ENCODE data around the gene HES3.

Gene HES3

GRCh38 chr1:6199298-6200187 is 44.4 kb upstream of the HES3 start, which contains the start of gene RPL22:
Gene RPL22 (minus strand): TSS chr1:6199595. CDS start chr1:6199573, 22 bp downstream.
- TF ChIP-seq EZH2phosphoT487 (IDR thresholded peaks at IDR 0.05; ENCODE audit: borderline replicate concordance, low read length) (no peak), CTCF (IDR thresholded peaks at IDR 0.05; ENCODE audit: low read depth, low read length, poor library complexity, severe bottlenecking) (no peak)
- Histone ChIP-seq H3K4me1 (ENCODE audit: control insufficient read depth, low read length) (peaks cover 28% of the 10 kb centered on the region), H3K9me2 (replicated peaks; ENCODE audit: control insufficient read depth, low read length) (no peaks in the 10 kb centered on the region), H3K4me3 (ENCODE audit: low read length) (peak within 1 kb of the TSS; percentile 82), H3K27me3 (ENCODE audit: control insufficient read depth, low read length) (no peaks in the 10 kb centered on the region), H3K27ac (ENCODE audit: low read depth, low read length) (peak within 1 kb of the TSS; percentile 55), H4K20me1 (ENCODE audit: control insufficient read depth, insufficient read depth, low read depth, low read length) (peaks cover 14% of the 10 kb centered on the region; the same call in 1 of the 2 replicates), H3K36me3 (ENCODE audit: control insufficient read depth, low read length) (peaks cover 48% of the 10 kb centered on the region), H3F3A (ENCODE audit: control insufficient read depth, insufficient read depth) (peaks cover under 1% of the 10 kb centered on the region), H3K79me2 (ENCODE audit: control insufficient read depth, low read length) (peaks cover 57% of the 10 kb centered on the region), H3K9me3 (ENCODE audit: control insufficient read depth, insufficient read depth, low read length) (no peaks in the 10 kb centered on the region), H3K4me2 (ENCODE audit: low read length) (peak within 1 kb of the TSS; percentile 80)

- H4K20me1 ChIP-seq (ENCODE audit: control insufficient read depth, insufficient read depth, low read depth, low read length), result peaks cover 14% of the 10 kb centered on the region; the same call in 1 of the 2 replicates
- no peaks in the 10 kb centered on the region for H3K27me3 ChIP-seq (ENCODE audit: control insufficient read depth, low read length)
- no peaks in the 10 kb centered on the region for H3K9me3 ChIP-seq (ENCODE audit: control insufficient read depth, insufficient read depth, low read length)
- no peaks in the 10 kb centered on the region; the same call in 1 of the 2 replicates for H3F3A ChIP-seq (ENCODE audit: control insufficient read depth, insufficient read depth)
- H3K4me1 ChIP-seq (ENCODE audit: control insufficient read depth, low read length), result peaks cover 34% of the 10 kb centered on the region
- TF ChIP-seq EZH2phosphoT487 (IDR thresholded peaks at IDR 0.05; ENCODE audit: borderline replicate concordance, low read length) (no peak), CTCF (IDR thresholded peaks at IDR 0.05; ENCODE audit: low read depth, low read length, poor library complexity, severe bottlenecking) (no peak)
- H3K4me2 ChIP-seq (ENCODE audit: low read length), result peak overlapping the region; percentile 71
- peaks cover 51% of the 10 kb centered on the region for H3K79me2 ChIP-seq (ENCODE audit: control insufficient read depth, low read length)
- peak overlapping the region; percentile 82 for H3K4me3 ChIP-seq (ENCODE audit: low read length)
- peaks cover 40% of the 10 kb centered on the region for H3K36me3 ChIP-seq (ENCODE audit: control insufficient read depth, low read length)
- H3K27ac ChIP-seq (ENCODE audit: low read depth, low read length), result peak overlapping the region; percentile 37
- H3K9me2 ChIP-seq (replicated peaks; ENCODE audit: control insufficient read depth, low read length), result no peaks in the 10 kb centered on the region
These were observed 43.7 kb upstream of the HES3 start for GRCh38 chr1:6200188-6200809.

GRCh38 chr1:6202256-6202655 is 41.7 kb upstream of the HES3 start:
- Histone ChIP-seq H3F3A (ENCODE audit: control insufficient read depth, insufficient read depth) (no peaks in the 10 kb centered on the region; the same call in 1 of the 2 replicates), H3K36me3 (ENCODE audit: control insufficient read depth, low read length) (peaks cover 21% of the 10 kb centered on the region), H3K27ac (ENCODE audit: low read depth, low read length) (no peak overlapping the region), H4K20me1 (ENCODE audit: control insufficient read depth, insufficient read depth, low read depth, low read length) (peaks cover 12% of the 10 kb centered on the region; the same call in 1 of the 2 replicates), H3K27me3 (ENCODE audit: control insufficient read depth, low read length) (peaks cover 19% of the 10 kb centered on the region), H3K4me2 (ENCODE audit: low read length) (no peak overlapping the region), H3K79me2 (ENCODE audit: control insufficient read depth, low read length) (peaks cover 32% of the 10 kb centered on the region), H3K4me1 (ENCODE audit: control insufficient read depth, low read length) (peaks cover 31% of the 10 kb centered on the region), H3K9me3 (ENCODE audit: control insufficient read depth, insufficient read depth, low read length) (no peaks in the 10 kb centered on the region), H3K4me3 (ENCODE audit: low read length) (no peak overlapping the region), H3K9me2 (replicated peaks; ENCODE audit: control insufficient read depth, low read length) (no peaks in the 10 kb centered on the region)
- TF ChIP-seq CTCF (IDR thresholded peaks at IDR 0.05; ENCODE audit: low read depth, low read length, poor library complexity, severe bottlenecking) (no peak), EZH2phosphoT487 (IDR thresholded peaks at IDR 0.05; ENCODE audit: borderline replicate concordance, low read length) (no peak)

Data from DOHH2 (cell line).